ENCODE results near the gene CHADL. TPM values are rescaled to one million over a fixed set of nuclear protein-coding genes. Genes with fewer than 3 reads are reported as not detected.

Gene CHADL
- total RNA-seq, 1 experiment from 2014 or later, result 0.33 TPM

- no peak for DNase-seq (ENCODE audit: low read depth, low spot score)
- no peak overlapping the region for H3K4me3 ChIP-seq (ENCODE audit: low read depth in 2 of 2, low read length in 2 of 2)
- in situ Hi-C loops (cut with HindIII; ENCODE audit: low pct_unique_long_range_greater_than_20kb, low sequenced_read_pairs), result no loop called here
- no TSS peak for BruUV-seq (replicated peaks)
- no peaks in the 10 kb centered on the region for H3K9me3 ChIP-seq (ENCODE audit: control insufficient read depth, insufficient read depth, low read depth, low read length)
- TF ChIP-seq SIN3A (IDR thresholded peaks at IDR 0.05; ENCODE audit: borderline replicate concordance, insufficient read depth, low read depth, low read length) (no peak), CTCF (IDR thresholded peaks at IDR 0.05) (no peak), TCF7L2 (IDR thresholded peaks at IDR 0.05; ENCODE audit: low read depth, low read length) (no peak), POLR2AphosphoS5 (IDR thresholded peaks at IDR 0.05; ENCODE audit: low read depth, low read length) (no peak), REST (IDR thresholded peaks at IDR 0.05; ENCODE audit: insufficient read depth in 1 of 2, low read depth in 2 of 2, low read length in 1 of 2) (no peak)
- intact Hi-C loops (cut with micrococcal nuclease; ENCODE audit: unreplicated experiment), result no loop called here
- H3K27me3 ChIP-seq (ENCODE audit: control insufficient read depth, insufficient read depth, low read length), result no peaks in the 10 kb centered on the region
- H3K4me1 ChIP-seq (ENCODE audit: control insufficient read depth, insufficient read depth, low read length), result no peaks in the 10 kb centered on the region
- ChIA-PET POLR2A (no interaction called here), CTCF (no interaction called here)
- H3K36me3 ChIP-seq (ENCODE audit: control insufficient read depth, insufficient read depth, low read length), result no peaks in the 10 kb centered on the region; the same call in 1 of the 2 replicates
- no peak for ATAC-seq
- no peak overlapping the region for H3K27ac ChIP-seq (ENCODE audit: low read length)
Measured at GRCh38 chr22:41204066-41204465, 36.7 kb downstream of the CHADL start.

- ChIA-PET POLR2A (no interaction called here), CTCF (no interaction called here)
- DNase-seq (ENCODE audit: low read depth, low spot score), result no peak
- no peak for ATAC-seq
- Histone ChIP-seq H3K27me3 (ENCODE audit: control insufficient read depth, insufficient read depth, low read length) (no peaks in the 10 kb centered on the region), H3K4me1 (ENCODE audit: control insufficient read depth, insufficient read depth, low read length) (no peaks in the 10 kb centered on the region), H3K9me3 (ENCODE audit: control insufficient read depth, insufficient read depth, low read depth, low read length) (no peaks in the 10 kb centered on the region), H3K4me3 (ENCODE audit: low read depth in 2 of 2, low read length in 2 of 2) (no peak overlapping the region), H3K36me3 (ENCODE audit: control insufficient read depth, insufficient read depth, low read length) (no peaks in the 10 kb centered on the region; the same call in 1 of the 2 replicates), H3K27ac (ENCODE audit: low read length) (no peak overlapping the region)
- BruUV-seq (replicated peaks), result no TSS peak
- TF ChIP-seq SIN3A (IDR thresholded peaks at IDR 0.05; ENCODE audit: borderline replicate concordance, insufficient read depth, low read depth, low read length) (no peak), TCF7L2 (IDR thresholded peaks at IDR 0.05; ENCODE audit: low read depth, low read length) (no peak), CTCF (IDR thresholded peaks at IDR 0.05) (no peak), REST (IDR thresholded peaks at IDR 0.05; ENCODE audit: insufficient read depth in 1 of 2, low read depth in 2 of 2, low read length in 1 of 2) (no peak), POLR2AphosphoS5 (IDR thresholded peaks at IDR 0.05; ENCODE audit: low read depth, low read length) (no peak)
- in situ Hi-C loops (cut with HindIII; ENCODE audit: low pct_unique_long_range_greater_than_20kb, low sequenced_read_pairs), result no loop called here
- intact Hi-C loops (cut with micrococcal nuclease; ENCODE audit: unreplicated experiment), result no loop called here
Measured at GRCh38 chr22:41203118-41203517, 37.6 kb downstream of the CHADL start.
